PC-3 (cell line): Measurements from ENCODE around the gene CTSE. TPM values are rescaled to one million over a fixed set of nuclear protein-coding genes. Genes with fewer than 3 reads are reported as not detected.

Experiments used
- ATAC-seq: fragments of 200-7000 bp; cut with Tn5 transposase; 2 replicates; pipeline ENCODE4 v1.9.1; 2020; ENCODE audit warnings: mild to moderate bottlenecking, moderate library complexity
- BruUV-seq: library from RNA; stranded (reverse); fragments of 400-500 nt; replicated peaks from 2 replicates; lab custom pipeline; 2021; lab: Mats Ljungman, UMichigan
- CTCF ChIA-PET: fragments of 300-600 bp; sonication (Branson Sonifier 250); formaldehyde crosslinking; loops from one replicate; lab custom pipeline; 2022; ENCODE audit warnings: antibody characterized with exemption; lab: Charles Lee
- POLR2A ChIA-PET: fragments of 300-600 bp; sonication (Branson Sonifier 250); formaldehyde crosslinking; loops from one replicate; lab custom pipeline; 2022; ENCODE audit warnings: antibody characterized with exemption; ENCODE audit not compliant: unreplicated experiment; lab: Charles Lee
- DNase-seq: peaks from one replicate; pipeline ENCODE4 v3.0.0-alpha.2; 2015
- H2AFZ ChIP-seq: fragments of 300-600 bp; sonication (generic); 2 replicates; pipeline ENCODE4 v1.6.0; 2016; ENCODE audit warnings: antibody characterized with exemption, low read length
- H3F3A ChIP-seq: fragments of 300-600 bp; sonication (generic); one replicate; pipeline ENCODE4 v1.6.0; 2017; ENCODE audit warnings: antibody characterized with exemption, low read length, control low read depth, mild to moderate bottlenecking; ENCODE audit not compliant: unreplicated experiment
- H3K27ac ChIP-seq: fragments of 300-600 bp; sonication (generic); 2 replicates; pipeline ENCODE4 v1.5.1; 2016; ENCODE audit warnings: mild to moderate bottlenecking, low read length
- H3K27me3 ChIP-seq: fragments of 300-600 bp; sonication (generic); 2 replicates; pipeline ENCODE4 v1.6.1; 2016; ENCODE audit warnings: low read length, mixed read lengths
- H3K36me3 ChIP-seq: fragments of 300-600 bp; sonication (generic); 2 replicates; pipeline ENCODE4 v1.6.1; 2016; ENCODE audit warnings: low read depth, mixed run types, low read length, mixed read lengths
- H3K4me1 ChIP-seq: fragments of 300-600 bp; sonication (generic); 2 replicates; pipeline ENCODE4 v1.5.1; 2016; ENCODE audit warnings: low read length; ENCODE audit not compliant: insufficient read depth
- H3K4me2 ChIP-seq: fragments of 300-600 bp; sonication (generic); 2 replicates; pipeline ENCODE4 v1.6.0; 2016; ENCODE audit warnings: low read length
- H3K4me3 ChIP-seq: fragments of 300-600 bp; sonication (generic); 2 replicates; pipeline ENCODE4 v1.5.1; 2016; ENCODE audit warnings: mild to moderate bottlenecking, low read length, mixed read lengths
- H3K79me2 ChIP-seq: fragments of 300-600 bp; sonication (generic); 2 replicates; pipeline ENCODE4 v1.6.1; 2017; ENCODE audit warnings: low read length, mixed read lengths
- H3K9ac ChIP-seq: fragments of 300-600 bp; sonication (generic); 2 replicates; pipeline ENCODE4 v1.6.0; 2016; ENCODE audit warnings: mild to moderate bottlenecking, low read length
- H3K9me2 ChIP-seq: fragments of 300-600 bp; sonication (generic); replicated peaks from 2 replicates; pipeline ENCODE4 v1.6.1; 2016; ENCODE audit warnings: mixed run types, low read length, mixed read lengths
- H3K9me3 ChIP-seq: fragments of 300-600 bp; sonication (generic); 2 replicates; pipeline ENCODE4 v1.6.1; 2016; ENCODE audit warnings: low read length, mixed read lengths
- H4K20me1 ChIP-seq: fragments of 300-600 bp; sonication (generic); 2 replicates; pipeline ENCODE4 v1.6.1; 2016; ENCODE audit warnings: low read length, mixed read lengths
- CTCF ChIP-seq: fragments of 300-600 bp; sonication (generic); conservative IDR thresholded peaks from 2 replicates; pipeline ENCODE4 v1.5.1; 2017; ENCODE audit warnings: antibody characterized with exemption, low read depth, mild to moderate bottlenecking, low read length
- EZH2 ChIP-seq: fragments of 300-600 bp; sonication (generic); IDR thresholded peaks from one replicate; pipeline ENCODE4 v1.6.1; 2017; ENCODE audit warnings: antibody characterized with exemption, mild to moderate bottlenecking, low read length; ENCODE audit not compliant: unreplicated experiment
- EZH2phosphoT487 ChIP-seq: fragments of 300-600 bp; sonication (generic); IDR thresholded peaks from 2 replicates; pipeline ENCODE4 v1.6.1; 2018; ENCODE audit warnings: mild to moderate bottlenecking, antibody characterized with exemption, low read length, borderline replicate concordance
- intact Hi-C: fragments of 100-400 bp; cut with micrococcal nuclease; formaldehyde crosslinking; loops from 2 replicates; pipeline ENCODE4 v1.9.0; 2023
- total RNA-seq: library from RNA; depleted of rRNA; stranded (reverse); fragments of >200 nt; gene quantifications from 2 replicates; pipeline ENCODE4 v1.2.3, GENCODE V29; 2014

The CTSE gene
- total RNA-seq, 1 experiment from 2014 or later, result 0.51 TPM

DNA sequence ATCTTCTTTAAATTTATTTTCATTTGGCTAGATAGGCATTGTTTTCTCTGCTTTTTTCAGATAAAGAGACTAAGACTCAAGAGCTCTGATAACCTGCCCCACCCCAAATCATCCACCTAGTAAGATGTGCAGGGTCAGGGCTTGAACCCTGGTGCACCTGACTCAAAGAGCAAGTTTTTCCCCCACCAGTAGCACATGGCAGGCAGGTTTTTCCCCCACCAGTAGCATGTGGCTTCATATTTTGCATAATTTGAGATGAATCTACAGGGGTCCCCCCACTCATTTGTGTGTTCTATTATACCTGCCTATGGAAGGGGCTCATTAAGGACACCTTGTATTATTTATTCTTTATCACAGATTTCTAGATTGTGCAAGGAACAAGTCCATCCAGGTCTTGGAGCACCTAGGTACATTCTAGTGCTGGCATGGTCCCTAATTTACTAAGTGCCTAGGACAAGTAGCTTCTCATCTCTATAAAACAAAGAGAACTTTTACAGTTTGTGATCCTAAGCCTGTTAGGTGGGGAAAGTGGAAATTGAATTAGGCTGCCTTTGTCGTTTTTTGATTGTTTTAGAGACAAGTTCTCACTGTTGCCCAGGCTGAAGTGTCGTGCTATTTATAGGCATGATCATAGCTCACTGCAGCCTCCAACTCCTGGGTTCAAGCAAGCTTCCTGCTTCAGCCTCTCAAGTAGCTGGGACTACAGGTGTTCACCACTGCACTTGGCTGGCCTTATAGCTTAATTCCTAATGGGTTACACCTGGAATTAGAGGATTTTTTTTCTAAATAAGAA is 13.2 kb upstream of the CTSE start:
- POLR2A ChIA-PET, result no interaction called here

GRCh38 chr1:206035027-206035426 is 11.3 kb upstream of the CTSE start:
- Histone ChIP-seq H2AFZ (no peak overlapping the region), H3K9ac (no peak overlapping the region)

More for the DNA sequence above, 13.2 kb upstream of the CTSE start:
- Histone ChIP-seq H4K20me1 (no peaks in the 10 kb centered on the region), H2AFZ (no peak overlapping the region), H3K9ac (no peak overlapping the region), H3K4me3 (no peak overlapping the region), H3K4me1 (no peaks in the 10 kb centered on the region), H3K27ac (no peak overlapping the region), H3K36me3 (no peaks in the 10 kb centered on the region), H3K27me3 (peaks cover 90% of the 10 kb centered on the region), H3K9me2 (no peaks in the 10 kb centered on the region), H3K9me3 (no peaks in the 10 kb centered on the region), H3K4me2 (no peak overlapping the region), H3F3A (no peaks in the 10 kb centered on the region), H3K79me2 (no peaks in the 10 kb centered on the region)
- TF ChIP-seq EZH2, result no peak
- no peak for TF ChIP-seq CTCF
- TF ChIP-seq EZH2phosphoT487, result no peak
- DNase-seq (no peak), ATAC-seq (no peak)
- CTCF ChIA-PET, result no interaction called here
- intact Hi-C loops, result no loop called here
- no TSS peak for BruUV-seq

More at GRCh38 chr1:206035027-206035426, 11.3 kb upstream of the CTSE start:
- Histone ChIP-seq H3K4me1 (no peaks in the 10 kb centered on the region), H3F3A (no peaks in the 10 kb centered on the region), H3K4me3 (0 out of 2 replicates have a peak overlapping the region, but pooled peaks have one; percentile 32), H3K36me3 (no peaks in the 10 kb centered on the region), H3K9me2 (no peaks in the 10 kb centered on the region), H3K27me3 (peaks cover 73% of the 10 kb centered on the region), H3K4me2 (peak overlapping the region; percentile 32), H3K27ac (no peak overlapping the region), H4K20me1 (no peaks in the 10 kb centered on the region), H3K9me3 (no peaks in the 10 kb centered on the region), H3K79me2 (no peaks in the 10 kb centered on the region)
- intact Hi-C loops, result no loop called here
- BruUV-seq, result no TSS peak
- no peak for ATAC-seq
- TF ChIP-seq EZH2, result no peak
- no peak for TF ChIP-seq CTCF
- TF ChIP-seq EZH2phosphoT487, result no peak
- ChIA-PET POLR2A (no interaction called here), CTCF (no interaction called here)
- no peak for DNase-seq
